HCT116 (cell line): ENCODE data around the gene HMGN3. TPM values are rescaled to one million over a fixed set of nuclear protein-coding genes. Genes with fewer than 3 reads are reported as not detected.

Source experiments
- ATAC-seq: fragments of 200-7000 bp; cut with Tn5 transposase; 2 replicates; pipeline ENCODE4 v1.9.1; 2020; ENCODE audit warnings: mild to moderate bottlenecking, moderate library complexity
- BruUV-seq: library from RNA; stranded (reverse); fragments of 400-500 nt; replicated peaks from 2 replicates; lab custom pipeline; 2021; lab: Mats Ljungman, UMichigan
- CTCF ChIA-PET: fragments of 300-600 bp; sonication (Branson Sonifier 250); formaldehyde crosslinking; loops from one replicate; lab custom pipeline; 2021; ENCODE audit warnings: antibody characterized with exemption; lab: Charles Lee
- POLR2A ChIA-PET: fragments of 300-600, 350-600 bp; sonication (Branson Sonifier 250); formaldehyde crosslinking; loops from one replicate; lab custom pipeline; 2021; ENCODE audit warnings: antibody characterized with exemption; lab: Charles Lee
- RAD21 ChIA-PET, 2 experiments: fragments of 300-600 bp; sonication (Branson Sonifier 250); formaldehyde crosslinking; loops; one replicate each; lab custom pipeline; 2023; ENCODE audit warnings: low total read pairs in 2 of 2; ENCODE audit not compliant: uncharacterized antibody in 2 of 2, unreplicated experiment in 2 of 2, low non-redundant PET in 1 of 2; lab: Charles Lee
- DNase-seq: peaks from one replicate; pipeline ENCODE4 v3.0.0-alpha.2; 2010; ENCODE audit warnings: low read depth, low spot score
- H2AFZ ChIP-seq: fragments of 200-600 bp; shearing (Covaris generic), sonication (generic); 2 replicates; pipeline ENCODE4 v1.6.1; 2017; ENCODE audit warnings: low read depth, mixed run types, mixed read lengths, antibody characterized with exemption, low read length; ENCODE audit not compliant: poor library complexity, severe bottlenecking
- H3K27ac ChIP-seq: 2 replicates; pipeline ENCODE4 v1.5.1; 2012; ENCODE audit warnings: low read depth, low read length
- H3K27me3 ChIP-seq: fragments of 200-600 bp; sonication (generic); 2 replicates; pipeline ENCODE4 v1.6.1; 2016; ENCODE audit warnings: mixed run types, low read length, mixed read lengths; ENCODE audit not compliant: insufficient read depth
- H3K36me3 ChIP-seq, 2 experiments: fragments of 200-500 bp in 1 of 2; fragments of 200-600 bp in 1 of 2; sonication (Bioruptor generic) in 1 of 2; sonication (generic) in 1 of 2; 2 replicates each; pipeline versions ENCODE4 v1.5.1 to v1.6.1; 2014 to 2016; ENCODE audit warnings: low read length in 2 of 2, inconsistent platforms in 1 of 2, mixed read lengths in 1 of 2, mixed run types in 1 of 2; ENCODE audit not compliant: insufficient read depth in 2 of 2, control insufficient read depth in 1 of 2
- H3K4me1 ChIP-seq, 2 experiments: fragments of 200-600 bp in 1 of 2; sonication (generic) in 1 of 2; 2 replicates each; pipeline versions ENCODE4 v1.5.1 to v1.6.1; 2012 to 2017; ENCODE audit warnings: low read length in 2 of 2, inconsistent platforms in 1 of 2, mild to moderate bottlenecking in 1 of 2, mixed read lengths in 1 of 2, mixed run types in 1 of 2, moderate library complexity in 1 of 2; ENCODE audit not compliant: insufficient read depth in 2 of 2, control insufficient read depth in 1 of 2
- H3K4me2 ChIP-seq: fragments of 200-600 bp; sonication (generic); 2 replicates; pipeline ENCODE4 v1.6.1; 2017; ENCODE audit warnings: mixed run types, low read length, mixed read lengths
- H3K4me3 ChIP-seq, 2 experiments: fragments of 200-600 bp in 1 of 2; sonication (generic) in 1 of 2; replicated peaks in 1 of 2; 2 replicates each; pipeline ENCODE4 v1.5.1; 2011 to 2016; ENCODE audit warnings: low read length in 2 of 2, control low read depth in 1 of 2, low read depth in 1 of 2, mild to moderate bottlenecking in 1 of 2, mixed read lengths in 1 of 2, mixed run types in 1 of 2
- H3K79me2 ChIP-seq: fragments of 200-600 bp; sonication (generic); 2 replicates; pipeline ENCODE4 v1.6.1; 2017; ENCODE audit warnings: mild to moderate bottlenecking, mixed run types, low read length, moderate library complexity, mixed read lengths; ENCODE audit not compliant: insufficient read depth
- H3K9ac ChIP-seq: fragments of 200-600 bp; sonication (generic); 2 replicates; pipeline ENCODE4 v1.6.1; 2016; ENCODE audit warnings: low read length, mixed read lengths
- H3K9me2 ChIP-seq: fragments of 200-600 bp; sonication (generic), shearing (Covaris generic); 2 replicates; pipeline ENCODE4 v1.6.1; 2017; ENCODE audit warnings: mixed run types, mild to moderate bottlenecking, moderate library complexity; ENCODE audit not compliant: insufficient read depth
- H3K9me3 ChIP-seq, 2 experiments: fragments of 200-500 bp in 1 of 2; fragments of 200-600 bp in 1 of 2; sonication (Bioruptor generic) in 1 of 2; sonication (generic) in 1 of 2; 2 replicates each; pipeline ENCODE4 v1.6.1; 2014 to 2017; ENCODE audit warnings: low read length in 2 of 2, mixed read lengths in 2 of 2, inconsistent platforms in 1 of 2, low read depth in 1 of 2, mild to moderate bottlenecking in 1 of 2, mixed run types in 1 of 2, moderate library complexity in 1 of 2; ENCODE audit not compliant: control insufficient read depth in 1 of 2, insufficient read depth in 1 of 2
- H4K20me1 ChIP-seq: fragments of 200-600 bp; sonication (generic), shearing (Covaris generic); 2 replicates; pipeline ENCODE4 v1.6.1; 2017; ENCODE audit warnings: mixed run types, mild to moderate bottlenecking, moderate library complexity; ENCODE audit not compliant: insufficient read depth
- CBX3 ChIP-seq: IDR thresholded peaks from 2 replicates; pipeline ENCODE4 v1.6.1; 2012; ENCODE audit warnings: low read depth
- CEBPB ChIP-seq: IDR thresholded peaks from 2 replicates; pipeline ENCODE4 v1.6.1; 2012; ENCODE audit warnings: low read depth
- ELF1 ChIP-seq: IDR thresholded peaks from 2 replicates; pipeline ENCODE4 v1.6.1; 2012; ENCODE audit warnings: low read depth, borderline replicate concordance
- EZH2phosphoT487 ChIP-seq: fragments of 200-600 bp; IDR thresholded peaks from 2 replicates; pipeline ENCODE4 v1.6.1; 2018; ENCODE audit warnings: antibody characterized with exemption, borderline replicate concordance
- FOSL1 ChIP-seq: IDR thresholded peaks from 2 replicates; pipeline ENCODE4 v1.6.1; 2012; ENCODE audit warnings: low read depth
- SIN3A ChIP-seq: IDR thresholded peaks from 2 replicates; pipeline ENCODE4 v1.6.1; 2012; ENCODE audit warnings: low read depth
- SP1 ChIP-seq: IDR thresholded peaks from 2 replicates; pipeline ENCODE4 v1.6.1; 2012; ENCODE audit warnings: low read depth
- TCF7L2 ChIP-seq: IDR thresholded peaks from 2 replicates; pipeline ENCODE4 v1.7.0; 2011; ENCODE audit warnings: borderline replicate concordance, inconsistent platforms; ENCODE audit not compliant: insufficient read depth, insufficient read length; ENCODE audit errors: extremely low read depth
- ZFX ChIP-seq: fragments of 450-650 bp; IDR thresholded peaks from 2 replicates; pipeline ENCODE4 v1.6.1; 2017
- intact Hi-C: fragments of 100-400 bp; cut with micrococcal nuclease; formaldehyde crosslinking; loops from 2 replicates; pipeline ENCODE4 v1.10.0; 2022
- total RNA-seq: library from RNA; stranded (reverse); gene quantifications from one replicate; pipeline ENCODE4 v1.2.1, GENCODE V29; 2021; ENCODE audit not compliant: unreplicated experiment
- TF ChIP-seq, protein P1 (sequence below): IDR thresholded peaks from 2 replicates; pipeline ENCODE4 v1.6.1; 2012
- TF ChIP-seq, protein P2 (sequence below), 3 experiments: fragments of 200-600 bp in 1 of 3; sonication (generic) in 1 of 3; IDR thresholded peaks in 2 of 3; conservative IDR thresholded peaks in 1 of 3; 2 replicates each; pipeline ENCODE4 v1.5.1; 2012 to 2017; ENCODE audit warnings: low read depth in 2 of 3, low read length in 2 of 3, antibody characterized with exemption in 1 of 3, borderline replicate concordance in 1 of 3, control low read depth in 1 of 3, mild to moderate bottlenecking in 1 of 3, mixed read lengths in 1 of 3, mixed run types in 1 of 3, moderate library complexity in 1 of 3; ENCODE audit not compliant: insufficient read depth in 1 of 3

HMGN3 gene
- total RNA-seq, 1 experiment from 2014 or later, result 60.5 TPM

DNA sequence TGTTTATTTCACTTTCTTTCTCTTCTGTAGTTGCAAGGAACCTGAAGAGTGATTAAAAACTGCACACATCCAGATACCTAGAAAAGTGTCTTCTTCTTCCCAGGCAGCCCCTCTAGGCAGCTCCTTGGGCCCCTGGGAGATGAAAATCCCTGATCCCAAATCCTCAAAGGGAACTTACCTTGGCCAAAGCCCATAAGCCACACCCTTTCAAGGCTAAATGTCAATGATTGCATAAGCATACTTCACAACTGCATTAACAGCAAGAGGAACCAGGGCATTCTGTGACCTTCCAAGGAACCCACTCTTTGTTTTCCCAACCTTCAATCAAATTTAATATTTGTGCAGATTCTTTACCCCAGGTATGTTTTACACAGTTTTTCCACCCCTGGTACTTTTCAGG, 4.4 kb upstream of the HMGN3 start:
- Histone ChIP-seq H3K27ac (no peak overlapping the region), H4K20me1 (no peaks in the 10 kb centered on the region), H3K27me3 (no peaks in the 10 kb centered on the region), H2AFZ (no peak overlapping the region), H3K9me3 (no peaks in the 10 kb centered on the region), H3K4me3 (no peak overlapping the region), H3K4me2 (peak overlapping the region; percentile 1; the same call in 1 of the 2 replicates), H3K36me3 (no peaks in the 10 kb centered on the region), H3K79me2 (no peaks in the 10 kb centered on the region), H3K9me2 (no peaks in the 10 kb centered on the region), H3K9ac (no peak overlapping the region), H3K4me1 (peaks cover 4 to 17% of the 10 kb centered on the region in 2 experiments; a peak in 2 of 4 replicates)
- no TSS peak for BruUV-seq
- ATAC-seq (no peak), DNase-seq (no peak)
- intact Hi-C loops, result loop anchor here (10.0 kb wide), 1 partner anchor 626 kb away; no protein-coding TSS in a partner anchor
- ChIA-PET POLR2A (no interaction called here), CTCF (no interaction called here), RAD21 (no interaction called here)
- TF ChIP-seq FOSL1, result no peak
- TF ChIP-seq CEBPB, result peak; percentile 44; the same call in 1 of the 2 replicates
- peak; percentile 29 for TF ChIP-seq TCF7L2

- no peaks in the 10 kb centered on the region for H3K27me3 ChIP-seq
These were observed 2.2 kb upstream of the HMGN3 start for GRCh38 chr6:79236711-79237110.

More at GRCh38 chr6:79236711-79237110, 2.2 kb upstream of the HMGN3 start:
- Histone ChIP-seq H3K4me1 (peaks cover 4 to 19% of the 10 kb centered on the region in 2 experiments; a peak in 2 of 4 replicates), H3K4me3 (no peak overlapping the region), H3K79me2 (peaks cover 16% of the 10 kb centered on the region), H3K9me3 (no peaks in the 10 kb centered on the region), H3K4me2 (no peak overlapping the region), H2AFZ (no peak overlapping the region), H3K9me2 (no peaks in the 10 kb centered on the region), H3K36me3 (no peaks in the 10 kb centered on the region), H3K27ac (no peak overlapping the region), H3K9ac (no peak overlapping the region), H4K20me1 (no peaks in the 10 kb centered on the region)
- POLR2A ChIA-PET, result no interaction called here
- RAD21 ChIA-PET, result no interaction called here
- no peak for DNase-seq
- no peak for ATAC-seq
- CTCF ChIA-PET, result no interaction called here
- TF ChIP-seq, protein P1, sequence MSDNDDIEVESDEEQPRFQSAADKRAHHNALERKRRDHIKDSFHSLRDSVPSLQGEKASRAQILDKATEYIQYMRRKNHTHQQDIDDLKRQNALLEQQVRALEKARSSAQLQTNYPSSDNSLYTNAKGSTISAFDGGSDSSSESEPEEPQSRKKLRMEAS, result no peak
- TF ChIP-seq ELF1, result no peak
- TF ChIP-seq EZH2phosphoT487, result no peak
- TF ChIP-seq, protein P2, sequence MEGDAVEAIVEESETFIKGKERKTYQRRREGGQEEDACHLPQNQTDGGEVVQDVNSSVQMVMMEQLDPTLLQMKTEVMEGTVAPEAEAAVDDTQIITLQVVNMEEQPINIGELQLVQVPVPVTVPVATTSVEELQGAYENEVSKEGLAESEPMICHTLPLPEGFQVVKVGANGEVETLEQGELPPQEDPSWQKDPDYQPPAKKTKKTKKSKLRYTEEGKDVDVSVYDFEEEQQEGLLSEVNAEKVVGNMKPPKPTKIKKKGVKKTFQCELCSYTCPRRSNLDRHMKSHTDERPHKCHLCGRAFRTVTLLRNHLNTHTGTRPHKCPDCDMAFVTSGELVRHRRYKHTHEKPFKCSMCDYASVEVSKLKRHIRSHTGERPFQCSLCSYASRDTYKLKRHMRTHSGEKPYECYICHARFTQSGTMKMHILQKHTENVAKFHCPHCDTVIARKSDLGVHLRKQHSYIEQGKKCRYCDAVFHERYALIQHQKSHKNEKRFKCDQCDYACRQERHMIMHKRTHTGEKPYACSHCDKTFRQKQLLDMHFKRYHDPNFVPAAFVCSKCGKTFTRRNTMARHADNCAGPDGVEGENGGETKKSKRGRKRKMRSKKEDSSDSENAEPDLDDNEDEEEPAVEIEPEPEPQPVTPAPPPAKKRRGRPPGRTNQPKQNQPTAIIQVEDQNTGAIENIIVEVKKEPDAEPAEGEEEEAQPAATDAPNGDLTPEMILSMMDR (IDR thresholded peaks at IDR 0.05 in 2 of 3, conservative IDR thresholded peaks at IDR 0.05 in 1 of 3; ENCODE audit: borderline replicate concordance in 1 of 3, insufficient read depth in 1 of 3, low read depth in 2 of 3, low read length in 2 of 3), result no peak
- TF ChIP-seq SIN3A, result no peak
- no peak for TF ChIP-seq CBX3
- no peak for TF ChIP-seq SP1
- no peak for TF ChIP-seq ZFX
- no peak for TF ChIP-seq CEBPB
- TF ChIP-seq TCF7L2, result no peak
- intact Hi-C loops, result loop anchor here (10.0 kb wide), 1 partner anchor 628 kb away; no protein-coding TSS in a partner anchor
- no TSS peak for BruUV-seq
